HG02885 (cell line): ENCODE measurements around the gene VRK3.
"Not testable (repeated sequence)": the region's sequence is repeated elsewhere in the genome, so short reads cannot be mapped to it uniquely, and the experiment has no call there.

ENCODE experiments used
- ATAC-seq: cut with Tn5 transposase; IDR thresholded peaks from one replicate; pipeline ENCODE4 v1.9.1; 2021; ENCODE audit warnings: mild to moderate bottlenecking; ENCODE audit not compliant: unreplicated experiment, poor library complexity

The VRK3 gene

GRCh38 chr19:49958144-49958543, 67.0 kb downstream of the VRK3 start:
- ATAC-seq: not testable (repeated sequence)

- no peak for ATAC-seq
Observed at GRCh38 chr19:49957262-49957915, 67.8 kb downstream of the VRK3 start.

- no peak for ATAC-seq
Observed at GRCh38 chr19:49956115-49956495, 69.1 kb downstream of the VRK3 start.

DNA sequence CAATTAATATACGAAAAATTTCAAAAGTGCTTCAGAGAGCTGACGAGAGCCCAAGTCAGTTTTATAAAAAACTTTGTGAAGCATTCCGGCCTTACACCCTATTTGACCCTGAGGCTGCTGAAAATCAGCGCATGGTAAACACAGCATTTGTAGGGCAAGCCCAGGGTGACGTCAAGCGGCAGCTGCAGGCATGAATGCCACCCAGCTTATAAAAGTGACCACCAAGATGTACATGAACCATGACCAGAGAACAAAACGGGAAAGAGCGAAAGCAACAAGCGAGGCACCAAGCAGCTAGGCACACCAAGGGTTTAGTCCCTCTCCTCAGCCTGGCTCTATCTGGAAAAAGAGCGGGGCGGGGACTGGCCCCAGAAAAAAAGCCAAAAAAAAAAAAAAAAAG, 70.2 kb downstream of the VRK3 start:
- ATAC-seq: no peak

DNA sequence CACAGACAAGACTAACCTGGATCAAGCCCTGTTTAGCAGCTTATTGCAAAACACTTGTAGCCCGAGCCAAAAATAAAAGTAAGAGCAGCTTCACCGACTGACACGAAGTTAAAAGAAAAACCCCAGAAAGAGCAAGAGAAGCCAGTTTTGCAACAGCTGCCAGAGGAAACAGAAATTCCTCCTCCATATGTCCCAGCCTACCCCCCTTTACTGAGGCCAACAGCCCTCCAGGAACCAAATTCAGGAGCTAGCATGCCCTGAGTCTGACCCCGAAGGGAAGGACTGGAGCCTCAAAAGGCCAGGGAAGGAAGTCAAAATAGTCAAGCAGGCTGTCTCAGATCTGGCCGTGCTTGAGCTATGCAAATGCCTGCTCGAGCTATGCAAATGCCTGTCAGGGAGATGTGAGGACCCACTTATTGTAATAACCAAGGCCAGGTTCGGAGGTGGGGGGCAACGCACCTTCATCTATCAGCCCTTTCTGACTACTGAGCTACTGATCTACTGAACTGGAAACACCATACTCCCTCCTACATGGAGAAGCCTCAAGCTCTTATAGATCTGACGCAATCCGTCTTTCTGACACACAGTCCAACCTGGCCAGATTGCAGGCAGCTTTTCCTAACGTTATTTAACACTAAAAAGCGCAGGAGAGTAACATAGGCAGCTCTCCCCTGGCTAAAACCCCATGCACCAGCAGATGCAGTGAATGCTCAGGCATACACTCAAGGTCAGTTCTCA, 70.9 kb downstream of the VRK3 start:
- ATAC-seq: no peak

GRCh38 chr19:49953416-49953815, 71.8 kb downstream of the VRK3 start:
- ATAC-seq: no peak

GRCh38 chr19:49952906-49953305, 72.3 kb downstream of the VRK3 start:
- no peak for ATAC-seq

GRCh38 chr19:49952479-49952836, 72.7 kb downstream of the VRK3 start:
- no peak for ATAC-seq

- ATAC-seq: no peak
Observed at GRCh38 chr19:49951806-49952478, 73.2 kb downstream of the VRK3 start.

DNA sequence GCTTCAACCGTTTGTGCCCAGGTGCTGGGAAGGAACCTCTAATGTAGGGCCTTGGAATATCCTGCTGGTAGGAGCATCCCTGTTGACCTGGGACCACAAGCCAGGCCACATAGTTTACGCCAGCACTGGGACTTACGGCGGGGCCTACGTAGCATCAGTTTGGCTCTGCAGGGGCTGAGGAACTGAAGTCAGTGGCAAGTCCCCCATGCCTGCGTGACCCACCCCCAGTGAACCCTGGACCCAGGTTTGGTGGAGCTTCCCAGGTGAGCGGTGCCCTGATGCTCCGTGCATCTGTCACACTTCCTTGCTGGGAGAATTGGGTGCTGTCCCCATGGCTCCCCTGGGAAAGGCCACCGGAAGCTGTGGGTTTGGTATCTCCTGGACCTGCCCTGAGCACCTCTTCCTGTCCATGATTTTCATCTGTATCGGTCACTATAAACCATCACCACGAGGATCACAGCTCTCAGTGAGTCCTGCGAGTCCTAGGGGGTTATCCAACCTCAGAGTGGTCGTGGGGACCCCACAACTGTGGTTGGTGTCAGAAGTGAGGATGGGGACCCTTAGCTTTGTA, 74.1 kb downstream of the VRK3 start:
- ATAC-seq: no peak

GRCh38 chr19:49950590-49950948, 74.6 kb downstream of the VRK3 start:
- no peak for ATAC-seq

DNA sequence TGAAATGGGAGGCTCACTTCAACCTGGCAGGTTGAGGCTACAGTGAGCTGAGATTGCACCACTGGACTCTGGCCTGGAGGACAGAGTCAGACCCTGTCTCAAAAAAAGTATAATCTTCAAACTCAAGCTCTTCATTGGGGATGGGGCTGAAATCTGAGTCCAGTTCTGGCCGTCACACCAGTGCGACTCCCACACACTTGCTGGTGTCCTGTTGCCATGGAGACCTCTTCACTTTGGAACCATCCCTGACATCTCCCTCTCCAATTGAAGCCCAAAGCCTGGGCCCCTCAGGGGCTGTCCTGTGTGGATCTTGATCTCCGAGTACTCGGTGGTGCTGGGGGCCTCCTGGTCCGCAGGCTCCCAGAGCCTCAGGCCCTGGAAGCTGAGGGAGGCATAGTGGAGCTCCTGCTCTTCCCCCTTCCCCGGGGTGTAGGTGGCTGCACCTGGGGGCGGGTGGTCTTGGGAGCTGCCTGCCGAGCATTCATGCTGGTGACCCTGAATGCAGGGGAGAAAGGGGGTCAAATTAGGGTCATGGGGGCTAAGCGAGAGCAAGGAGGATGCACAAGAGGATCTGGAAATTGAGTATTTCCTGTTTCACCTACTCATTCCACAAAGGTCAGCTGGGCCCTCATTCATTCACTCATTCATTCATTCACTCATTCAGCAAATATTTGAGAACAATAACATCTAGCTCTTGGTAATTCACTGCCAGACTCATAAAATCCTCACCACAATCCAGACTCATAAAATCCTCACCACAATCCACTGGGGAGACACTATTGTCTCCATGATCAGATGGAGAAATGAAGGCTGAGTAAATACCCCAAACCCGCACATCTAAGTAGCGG, 75.2 kb downstream of the VRK3 start:
- ATAC-seq: no peak

DNA sequence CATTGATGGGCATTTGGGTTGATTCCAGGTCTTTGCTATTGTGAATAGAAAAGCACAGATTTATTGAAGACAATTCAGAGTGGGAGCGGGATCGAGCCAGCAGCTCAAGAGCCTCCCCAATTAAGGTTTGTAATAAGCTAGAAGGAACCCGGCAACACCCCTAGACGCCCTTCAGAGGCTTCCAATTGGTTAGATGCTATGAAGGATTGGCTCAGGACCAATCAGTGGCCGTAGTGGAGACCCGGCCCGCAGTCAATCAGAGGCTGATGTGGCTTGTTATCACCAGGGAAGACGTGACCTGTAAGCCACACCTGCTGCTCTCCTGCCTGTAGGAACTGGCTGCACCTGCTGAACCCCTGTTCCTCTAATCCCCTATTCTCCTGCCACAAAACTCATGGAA, 78.8 kb downstream of the VRK3 start:
- ATAC-seq: no peak

- not testable (repeated sequence) for ATAC-seq
Observed at GRCh38 chr19:49944567-49944966, 80.6 kb downstream of the VRK3 start.

GRCh38 chr19:49940482-49940791, 84.7 kb downstream of the VRK3 start:
- no peak for ATAC-seq

DNA sequence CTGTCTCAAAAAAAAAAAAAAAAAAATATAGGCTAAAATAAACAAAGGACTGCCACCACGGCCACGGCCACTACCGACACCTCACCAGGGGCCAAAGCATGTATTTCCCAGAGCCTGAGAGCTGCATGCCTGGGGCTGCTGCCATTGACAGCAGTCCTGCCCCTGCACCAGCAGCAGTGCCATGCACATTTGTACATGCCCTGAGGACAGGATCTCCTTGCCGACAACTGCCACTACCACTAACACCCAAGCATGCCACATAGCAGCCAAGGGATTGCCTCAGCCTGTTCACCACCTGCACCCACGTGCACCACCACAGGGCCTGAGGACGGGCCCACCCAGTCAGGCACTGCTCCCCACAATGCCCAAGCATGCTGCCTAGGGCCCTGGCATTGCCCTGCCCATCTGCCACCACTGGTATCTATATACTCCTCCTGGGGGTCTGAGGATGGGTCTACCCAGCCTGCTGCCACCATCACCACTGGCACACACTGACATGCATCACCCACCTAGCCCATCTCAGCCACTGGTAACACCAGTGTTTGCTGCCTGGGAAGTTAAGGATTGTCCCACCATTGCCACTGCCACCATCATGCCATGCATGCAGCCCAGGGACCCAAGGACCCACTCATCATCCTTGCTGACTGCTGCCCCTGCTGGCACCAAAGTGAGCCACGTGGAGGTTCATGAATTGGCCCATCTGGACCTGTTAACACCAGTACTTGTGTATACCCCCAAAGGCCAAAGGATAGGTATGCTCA, 85.3 kb downstream of the VRK3 start:
- no peak for ATAC-seq

- no peak for ATAC-seq
Observed at GRCh38 chr19:49938662-49939061, 86.5 kb downstream of the VRK3 start.

- peak; percentile 49 for ATAC-seq
Observed at GRCh38 chr19:49937750-49938381, 87.3 kb downstream of the VRK3 start.

DNA sequence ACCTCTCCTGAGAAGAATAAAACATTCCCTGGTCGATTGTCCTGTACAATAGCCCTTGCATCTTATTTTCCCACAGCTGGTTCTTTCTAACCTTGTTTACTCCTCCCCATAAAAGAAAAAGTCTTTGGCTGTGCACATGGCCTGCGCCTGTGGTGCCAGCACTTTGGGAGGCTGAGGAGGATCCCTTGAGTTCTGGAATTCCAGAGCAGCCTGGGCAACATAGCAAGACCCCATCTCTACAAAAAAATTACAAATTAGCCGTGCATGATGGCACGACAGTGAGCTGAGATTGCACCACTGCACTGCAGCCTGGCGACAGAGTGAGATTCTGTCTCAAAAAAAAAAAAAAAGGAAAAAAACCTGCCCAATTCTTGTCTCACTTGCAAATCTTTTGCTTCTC, 88.6 kb downstream of the VRK3 start:
- ATAC-seq: no peak

- no peak for ATAC-seq
Observed at GRCh38 chr19:49933643-49934042, 91.5 kb downstream of the VRK3 start.
